HG03060 (cell line): ENCODE measurements around the gene EPHA6.
"Not testable (repeated sequence)": the region's sequence is repeated elsewhere in the genome, so short reads cannot be mapped to it uniquely, and the experiment has no call there.

ENCODE experiments used
- ATAC-seq: cut with Tn5 transposase; IDR thresholded peaks from one replicate; pipeline ENCODE4 v1.9.1; 2021; ENCODE audit warnings: low read depth, moderate number of reproducible peaks; ENCODE audit not compliant: unreplicated experiment

Gene EPHA6

DNA sequence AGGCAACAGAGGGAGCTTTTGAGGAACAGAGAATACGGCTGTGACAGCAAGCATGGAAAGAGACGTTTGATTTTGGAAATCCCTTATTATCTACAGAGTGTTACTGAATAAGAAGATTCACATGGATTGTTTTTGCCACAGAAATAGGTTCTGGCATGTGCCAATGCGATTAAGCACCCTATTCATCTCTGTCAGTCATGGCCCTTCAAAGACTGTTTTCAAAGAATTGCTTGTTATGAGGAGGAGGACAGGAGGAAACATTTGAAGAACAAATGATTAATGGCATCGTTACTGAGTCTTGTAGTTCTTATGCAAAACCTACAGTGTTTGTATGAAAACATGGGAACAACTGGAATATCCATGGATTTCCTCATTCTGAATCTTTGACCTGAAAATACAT lies 86.2 kb downstream of the EPHA6 start:
- ATAC-seq, result no peak

- no peak for ATAC-seq
Observed at GRCh38 chr3:96915445-96915844, 101.1 kb downstream of the EPHA6 start.

- no peak for ATAC-seq
Observed at GRCh38 chr3:96931119-96931862, 116.9 kb downstream of the EPHA6 start.

GRCh38 chr3:96942131-96942530 lies 127.7 kb downstream of the EPHA6 start:
- not testable (repeated sequence) for ATAC-seq

DNA sequence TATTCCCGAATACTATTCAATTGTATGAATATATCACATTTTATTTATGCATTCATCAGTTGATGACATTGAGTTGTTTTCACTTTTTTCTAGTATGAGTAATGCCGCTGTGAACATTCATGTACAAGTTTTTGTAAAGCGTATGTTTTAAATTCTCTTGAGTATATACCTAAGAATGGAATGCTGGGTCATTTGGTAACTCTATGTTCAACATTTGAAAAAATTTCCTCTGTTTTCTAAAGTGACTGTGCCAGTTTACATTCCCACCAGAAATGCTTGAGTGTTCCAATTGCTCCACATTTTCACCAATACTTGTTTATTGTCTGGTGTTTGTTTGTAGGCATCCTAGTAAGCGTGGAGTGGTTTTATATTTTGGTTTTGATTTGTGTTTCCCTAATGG lies 144.5 kb downstream of the EPHA6 start:
- no peak for ATAC-seq

DNA sequence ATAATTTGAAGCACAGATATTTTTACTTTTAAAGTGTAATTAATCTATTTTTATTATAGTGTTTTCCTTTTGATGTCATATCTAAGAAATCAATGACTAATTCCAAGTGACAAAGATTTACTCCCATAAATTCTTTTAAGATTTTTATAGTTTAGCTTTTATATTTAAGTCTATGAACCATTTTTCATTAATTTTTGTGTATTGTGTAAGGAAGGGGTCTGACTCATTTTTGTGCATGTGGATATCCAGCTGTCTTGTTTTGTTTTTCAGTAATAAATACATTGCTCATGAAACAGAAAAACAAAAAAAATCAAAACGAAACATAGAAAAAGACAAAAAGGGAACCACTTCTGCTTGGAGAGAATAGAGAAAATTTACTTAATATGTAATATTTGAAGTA lies 145.1 kb downstream of the EPHA6 start:
- no peak for ATAC-seq

DNA sequence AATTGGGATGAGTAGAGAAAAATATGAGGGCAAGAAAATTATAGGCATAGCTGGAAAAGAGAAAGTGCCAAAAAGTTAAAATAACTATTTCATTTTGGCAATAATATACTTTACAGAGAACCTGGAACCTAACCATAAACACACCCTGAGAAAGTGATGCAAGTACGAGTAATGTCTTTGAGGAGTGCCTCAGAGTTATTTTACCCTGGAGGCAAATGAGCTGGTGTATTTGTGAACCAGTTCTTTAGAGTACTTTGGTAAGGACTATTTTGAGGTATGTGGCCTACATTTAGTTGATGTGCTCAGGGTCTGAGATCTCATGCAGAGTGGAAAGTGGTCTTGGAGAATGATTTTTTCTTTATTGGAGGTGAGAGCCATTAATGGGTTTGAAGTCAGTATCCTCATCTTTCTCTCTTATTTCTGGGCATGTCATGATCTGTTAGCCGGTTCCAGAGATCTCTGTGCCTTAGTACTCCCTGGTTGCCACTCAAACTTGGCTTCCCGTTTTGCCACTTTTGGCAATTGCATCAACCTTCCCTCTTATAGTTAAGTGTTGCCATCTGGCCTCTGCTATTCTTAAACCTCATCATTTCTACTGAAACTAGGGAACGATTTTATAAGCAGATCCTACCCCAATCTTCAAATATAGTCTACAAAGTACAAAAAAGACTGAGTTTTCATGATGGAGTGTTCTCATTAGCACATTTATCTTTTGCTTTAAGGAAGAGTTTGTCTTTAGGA lies 145.7 kb downstream of the EPHA6 start:
- no peak for ATAC-seq

DNA sequence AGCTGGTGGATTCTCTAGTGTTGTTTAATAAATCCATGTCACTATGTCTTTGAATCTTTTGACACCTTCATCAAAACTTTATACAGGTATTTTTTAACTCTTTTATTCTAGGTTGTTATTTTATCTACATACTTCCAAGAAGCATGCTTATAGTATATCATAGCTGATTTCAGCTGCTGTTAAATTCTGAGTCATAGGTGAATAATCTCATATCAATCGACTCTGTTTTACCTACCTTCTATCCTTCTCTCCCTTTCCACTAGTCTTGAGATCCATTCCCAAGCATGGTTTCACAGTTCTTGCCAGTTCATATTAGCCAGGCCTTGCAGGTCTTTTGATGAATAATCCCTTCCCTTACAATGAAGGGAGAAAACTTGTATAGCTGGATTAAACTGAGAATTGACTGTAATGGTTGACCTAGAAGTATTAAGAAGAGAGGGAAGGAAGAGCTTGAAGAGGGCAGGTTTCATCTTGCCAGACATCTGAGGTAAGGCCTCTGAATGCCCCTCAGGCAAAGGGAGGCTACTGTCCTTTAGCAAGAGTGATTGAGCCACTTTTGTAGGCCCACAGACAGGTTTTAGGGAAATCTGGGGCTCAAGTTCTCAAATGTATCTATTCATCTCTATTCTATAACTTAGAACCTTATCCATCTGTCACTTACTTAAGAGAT lies 146.4 kb downstream of the EPHA6 start:
- ATAC-seq, result no peak

DNA sequence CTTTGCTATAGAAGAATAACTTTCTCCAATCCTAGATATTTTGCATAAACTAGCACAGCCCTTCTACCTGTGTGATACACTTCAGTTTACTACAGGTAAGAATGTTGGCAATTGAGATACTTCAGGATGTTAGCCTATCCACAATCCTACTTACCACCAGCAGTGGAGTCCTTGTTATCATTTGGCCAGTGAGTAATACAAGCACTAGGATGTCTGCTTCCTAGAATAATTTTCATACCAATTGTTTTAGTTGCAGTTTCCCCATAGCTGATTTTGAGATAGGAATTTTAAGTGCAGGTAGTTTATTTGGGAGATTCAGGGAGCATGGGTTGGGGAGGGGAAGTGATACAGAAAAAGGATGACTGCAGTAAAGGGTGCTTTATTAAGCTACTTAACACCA lies 147.2 kb downstream of the EPHA6 start:
- ATAC-seq, result no peak

DNA sequence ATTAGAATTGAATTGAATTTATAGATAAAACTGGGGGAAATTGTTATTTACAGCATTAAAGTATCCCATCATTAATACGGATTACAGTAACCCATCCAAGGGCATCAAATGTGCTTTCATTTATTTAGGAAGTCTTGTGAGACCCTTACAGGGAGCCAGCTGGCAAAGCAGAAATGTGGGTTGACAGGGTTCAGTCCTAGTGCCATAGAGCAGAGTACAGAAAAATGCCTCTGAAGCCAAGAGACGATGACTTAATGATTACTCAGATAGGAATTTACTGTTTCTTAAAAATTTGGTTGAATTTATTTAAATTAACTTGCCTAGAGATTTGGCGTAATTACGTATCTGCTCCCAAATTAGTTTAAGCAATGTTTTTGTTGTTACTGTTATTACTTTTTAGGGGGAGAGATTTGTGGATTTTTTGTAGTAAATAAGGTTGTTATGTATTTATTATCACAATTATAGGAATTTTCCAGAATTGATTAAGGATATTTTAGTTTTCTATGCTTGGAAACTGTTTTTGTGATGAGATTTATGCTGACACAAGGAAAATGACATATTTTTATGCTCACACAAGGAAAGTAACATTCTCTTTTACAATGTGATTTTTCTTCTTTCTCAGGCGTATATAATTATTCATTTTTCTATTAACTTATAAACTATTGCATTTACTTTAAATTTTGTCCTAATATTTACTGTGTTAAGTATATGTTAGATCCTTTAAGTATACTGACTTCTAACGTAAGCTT lies 152.0 kb downstream of the EPHA6 start:
- no peak for ATAC-seq

DNA sequence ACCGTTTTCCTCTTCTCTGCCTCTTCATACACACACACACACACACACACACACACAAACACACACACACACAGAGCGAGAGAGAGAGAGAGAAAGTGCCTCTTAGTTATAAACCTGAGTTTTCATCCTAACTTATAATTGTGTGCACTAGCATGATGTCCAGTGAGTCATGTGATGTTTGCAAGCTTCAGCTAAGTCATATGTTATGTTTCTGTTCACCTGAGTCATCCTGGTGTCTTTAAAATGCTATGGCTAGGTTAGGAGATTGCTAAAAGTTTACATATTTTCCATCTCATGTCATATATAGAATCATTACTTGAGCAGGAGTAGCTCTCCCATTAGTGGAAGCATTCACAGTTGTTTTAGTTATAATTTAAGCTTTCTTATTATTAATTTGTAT lies 155.8 kb downstream of the EPHA6 start:
- ATAC-seq, result no peak

- no peak for ATAC-seq
Observed at GRCh38 chr3:96977671-96978070, 163.3 kb downstream of the EPHA6 start.

DNA sequence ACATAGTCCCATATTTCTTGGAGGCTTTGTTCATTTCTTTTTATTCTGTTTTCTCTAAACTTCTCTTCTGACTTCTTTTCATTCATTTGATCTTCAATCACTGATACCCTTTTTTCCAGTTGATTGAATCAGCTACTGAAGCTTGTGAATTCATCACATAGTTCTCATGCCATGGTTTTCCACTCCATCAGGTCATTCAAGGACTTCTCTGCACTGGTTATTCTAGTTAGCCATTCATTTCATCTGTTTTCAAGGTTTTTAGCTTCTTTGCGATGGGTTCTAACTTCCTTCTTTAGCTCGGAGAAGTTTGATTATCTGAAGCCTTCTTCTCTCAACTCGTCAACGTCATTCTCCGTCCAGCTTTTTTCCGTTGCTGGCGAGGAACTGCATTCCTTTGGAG lies 169.3 kb downstream of the EPHA6 start:
- ATAC-seq, result not testable (repeated sequence)

DNA sequence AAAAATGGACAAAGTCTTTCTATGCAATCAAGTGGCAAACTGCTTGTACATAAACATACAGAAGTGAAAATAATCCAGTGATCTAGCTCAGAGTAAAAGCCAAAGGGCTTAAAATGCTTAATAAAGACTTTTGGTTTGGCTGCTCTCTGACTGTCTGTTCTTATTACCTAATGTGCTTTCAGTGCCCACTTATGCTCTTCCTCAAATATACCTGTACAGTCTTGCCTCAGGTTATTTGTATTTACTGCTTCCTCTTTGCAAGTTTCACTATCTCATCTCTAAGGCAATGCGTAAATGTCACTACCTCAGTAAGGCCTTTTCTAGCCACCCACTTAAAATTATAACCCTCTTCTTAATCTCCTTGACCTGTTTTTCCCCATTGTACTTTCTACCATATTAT lies 171.8 kb downstream of the EPHA6 start:
- no peak for ATAC-seq

- no peak for ATAC-seq
Observed at GRCh38 chr3:96991231-96991630, 176.8 kb downstream of the EPHA6 start.

DNA sequence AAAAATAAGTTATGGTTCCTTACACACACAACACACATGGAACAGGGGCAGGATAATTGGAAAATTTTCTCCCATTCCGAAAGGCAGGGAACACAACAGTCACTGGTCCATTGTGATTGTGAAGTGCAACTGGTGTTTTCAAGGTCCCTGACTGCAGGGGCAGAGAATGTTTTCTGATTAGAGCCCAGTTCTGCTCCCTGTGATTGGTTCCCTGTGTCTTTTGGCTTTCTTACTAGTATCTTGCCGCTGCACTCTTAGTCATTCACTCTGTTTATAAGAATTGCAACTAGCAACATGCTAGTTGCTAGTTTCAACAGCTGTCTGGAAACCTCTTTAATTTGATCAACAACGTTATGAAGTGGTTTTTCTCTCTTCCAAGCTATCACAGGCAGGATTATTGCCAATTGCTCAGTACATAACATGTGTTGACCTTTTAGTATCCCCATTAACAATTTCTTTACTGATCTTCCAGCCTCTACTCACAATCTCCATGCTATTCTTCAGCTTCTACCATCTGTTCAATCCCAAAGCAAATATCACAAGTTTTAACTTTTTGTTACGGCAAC lies 177.5 kb downstream of the EPHA6 start:
- ATAC-seq, result no peak

DNA sequence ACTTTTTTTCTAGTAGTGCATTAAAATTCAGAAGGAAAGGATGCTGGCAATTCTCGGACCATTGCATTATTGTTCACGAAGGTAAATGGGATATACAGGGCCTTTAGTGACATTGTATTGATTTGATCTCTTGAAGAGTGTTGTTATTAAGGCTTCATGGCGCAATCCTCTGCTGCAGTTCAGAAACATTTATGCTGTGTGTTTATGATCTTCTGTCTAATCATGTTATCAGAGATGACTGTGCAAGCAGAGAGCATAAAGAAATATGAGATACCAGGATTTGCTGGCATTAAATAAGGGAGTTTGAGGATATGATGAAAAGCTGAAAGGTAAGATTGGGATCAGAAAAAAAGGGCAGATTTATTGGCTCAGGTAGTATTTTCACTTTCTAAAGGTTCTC lies 180.6 kb downstream of the EPHA6 start:
- ATAC-seq, result no peak

- ATAC-seq, result no peak
Observed at GRCh38 chr3:96996009-96996408, 181.6 kb downstream of the EPHA6 start.

GRCh38 chr3:97001611-97002010 lies 187.2 kb downstream of the EPHA6 start:
- ATAC-seq, result no peak

DNA sequence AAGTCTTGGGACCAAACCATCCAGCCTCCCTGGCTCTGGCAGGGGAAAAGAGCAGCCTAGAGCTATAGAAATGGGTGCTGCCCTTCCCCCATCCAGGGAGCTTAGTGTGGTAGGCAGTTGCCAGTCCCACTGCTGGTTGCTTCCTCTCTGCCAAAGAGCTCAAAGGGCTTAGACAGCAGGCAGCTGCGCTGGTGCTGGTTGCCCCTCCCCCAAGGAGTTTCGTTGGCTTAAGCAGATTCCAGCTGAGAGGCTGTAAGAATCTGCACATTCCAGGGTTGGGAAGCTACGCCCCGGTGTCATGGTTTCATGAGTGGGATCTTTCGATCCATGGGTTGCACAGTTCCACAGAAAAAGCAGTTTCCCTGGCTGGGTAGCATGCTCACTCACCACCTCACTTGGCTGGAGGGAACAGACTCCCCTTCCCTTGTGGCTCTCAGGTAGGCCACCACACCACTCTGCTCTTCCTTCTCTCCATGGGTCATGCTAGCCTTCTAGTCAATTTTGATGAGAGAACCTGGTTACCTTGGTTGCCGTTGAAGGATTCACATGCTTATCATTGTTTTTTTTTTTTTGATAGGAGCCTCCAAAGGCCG lies 195.1 kb downstream of the EPHA6 start:
- no peak for ATAC-seq
